NCI-H2029 (cell line): Measurements from ENCODE around the gene WDR1.

ENCODE experiments used
- DNase-seq: peaks from one replicate; lab custom pipeline; 2025; lab: John Stamatoyannopoulos, UW

The WDR1 gene

DNA sequence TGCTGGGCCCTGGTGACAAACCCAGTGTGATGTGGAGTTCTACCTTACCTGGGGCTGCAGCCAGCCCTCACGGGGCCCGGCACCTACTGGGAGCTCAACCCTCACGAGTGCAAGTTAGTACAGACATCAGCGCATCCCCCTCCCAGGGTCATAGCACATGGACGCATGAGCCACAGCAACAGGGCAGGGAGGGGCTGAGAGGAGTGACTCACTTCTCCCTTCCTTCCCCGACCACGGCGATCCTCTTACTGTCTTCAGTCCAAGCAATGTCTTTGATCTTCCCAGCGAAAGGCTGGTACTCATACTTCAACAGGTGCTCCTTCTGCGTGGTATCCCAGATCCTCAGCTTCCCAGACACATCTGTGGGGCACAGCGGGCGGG is 17.8 kb downstream of the WDR1 start:
- DNase-seq: no peak

DNA sequence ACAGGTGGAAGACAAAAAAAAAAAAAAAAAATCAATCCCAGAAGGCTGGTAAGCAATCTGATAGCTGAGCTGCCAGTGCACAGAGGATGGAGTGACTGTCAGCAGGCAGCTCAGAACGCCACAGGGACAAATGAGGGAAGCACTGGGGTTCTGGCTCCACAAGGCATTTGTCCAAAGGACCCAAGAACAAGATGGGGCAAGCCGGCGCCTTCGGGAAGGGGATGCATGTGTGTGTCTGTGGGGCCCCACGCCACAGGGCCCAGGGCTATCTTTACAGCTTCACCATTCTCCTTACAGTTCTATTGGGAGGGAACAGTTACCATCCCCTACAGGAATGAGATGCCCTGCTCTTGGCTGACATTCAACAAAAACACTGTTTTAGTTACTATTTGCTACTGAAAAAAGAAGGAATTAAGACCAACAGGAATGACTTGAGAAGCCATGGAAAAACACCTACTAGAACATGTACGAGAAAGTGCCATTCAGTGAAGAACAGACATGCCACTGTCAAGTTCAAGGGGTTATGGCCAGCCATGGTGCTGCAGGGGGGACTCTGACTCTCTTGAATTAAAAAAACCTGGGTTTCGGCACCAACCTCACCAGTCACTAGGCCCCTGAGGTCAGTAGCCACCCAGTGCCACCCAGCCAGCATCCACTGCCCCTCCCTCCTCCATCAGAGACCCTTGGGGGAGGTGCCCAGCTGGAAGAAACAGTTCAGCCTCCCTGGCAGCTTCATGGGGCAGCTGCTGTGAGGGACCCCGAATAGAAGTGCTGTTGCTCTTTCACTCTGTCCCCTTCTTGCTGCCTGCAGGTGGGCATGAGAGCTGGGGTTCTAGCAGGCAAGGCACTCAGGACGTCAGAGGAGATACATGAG is 18.5 kb downstream of the WDR1 start:
- no peak for DNase-seq

GRCh38 chr4:10096978-10097335 is 19.6 kb downstream of the WDR1 start:
- DNase-seq: no peak

GRCh38 chr4:10096201-10096977 is 20.2 kb downstream of the WDR1 start:
- DNase-seq: no peak

DNA sequence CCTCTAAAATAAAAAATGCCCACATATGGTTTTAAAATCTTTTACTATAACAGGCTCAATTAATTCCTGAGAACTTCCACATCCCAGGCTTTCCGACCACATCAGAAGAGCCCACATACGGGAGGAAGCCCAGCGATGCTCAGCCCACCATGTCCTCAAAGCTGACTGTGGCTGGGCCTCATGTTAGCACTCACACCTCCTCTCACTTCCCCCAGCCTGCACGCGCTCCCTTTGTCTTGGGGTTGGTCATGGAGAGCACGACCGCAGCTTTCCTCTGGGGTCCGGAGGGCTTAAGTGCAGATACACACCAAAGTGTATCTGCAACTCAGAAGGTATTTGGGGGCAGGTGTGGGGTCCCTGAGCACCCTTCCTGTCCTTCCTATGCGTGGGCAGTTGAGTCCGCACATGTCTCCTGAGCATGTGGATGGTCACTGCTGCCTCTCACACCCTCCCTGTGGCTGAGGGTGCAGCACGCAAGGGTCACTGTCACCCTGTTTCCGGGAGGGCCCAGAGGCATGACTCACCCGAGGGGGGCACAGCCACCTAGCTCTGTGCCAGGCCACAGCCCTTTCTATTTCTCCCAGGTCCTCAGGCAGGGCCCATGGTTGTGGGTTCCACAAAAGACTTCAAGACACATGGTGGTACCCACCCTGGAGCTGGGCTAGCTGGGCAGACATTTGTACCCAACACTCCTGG is 21.2 kb downstream of the WDR1 start:
- DNase-seq: no peak

DNA sequence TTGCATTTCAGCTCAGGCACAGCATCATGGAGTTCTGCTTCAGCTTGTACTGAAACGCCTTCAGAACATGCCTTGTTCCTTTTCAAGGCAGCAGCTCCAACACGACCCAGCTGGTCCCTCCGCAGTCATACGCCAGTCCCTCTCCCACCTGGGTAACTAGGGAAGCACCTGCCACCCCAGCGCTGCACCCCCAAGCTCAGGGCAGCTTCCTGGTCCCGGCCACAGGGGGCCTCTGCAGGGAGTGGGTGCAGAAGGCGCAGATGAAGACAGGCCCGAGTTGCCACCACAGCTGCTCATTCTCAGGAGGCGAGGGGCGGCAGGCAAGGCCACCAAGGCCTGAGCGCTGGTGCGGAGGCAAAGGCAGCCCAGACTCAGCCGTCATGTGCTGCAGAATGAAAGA is 21.8 kb downstream of the WDR1 start:
- DNase-seq: no peak

GRCh38 chr4:10093801-10094552 is 22.6 kb downstream of the WDR1 start:
- DNase-seq: no peak

- no peak for DNase-seq
Observed at GRCh38 chr4:10093271-10093621, 23.4 kb downstream of the WDR1 start.

DNA sequence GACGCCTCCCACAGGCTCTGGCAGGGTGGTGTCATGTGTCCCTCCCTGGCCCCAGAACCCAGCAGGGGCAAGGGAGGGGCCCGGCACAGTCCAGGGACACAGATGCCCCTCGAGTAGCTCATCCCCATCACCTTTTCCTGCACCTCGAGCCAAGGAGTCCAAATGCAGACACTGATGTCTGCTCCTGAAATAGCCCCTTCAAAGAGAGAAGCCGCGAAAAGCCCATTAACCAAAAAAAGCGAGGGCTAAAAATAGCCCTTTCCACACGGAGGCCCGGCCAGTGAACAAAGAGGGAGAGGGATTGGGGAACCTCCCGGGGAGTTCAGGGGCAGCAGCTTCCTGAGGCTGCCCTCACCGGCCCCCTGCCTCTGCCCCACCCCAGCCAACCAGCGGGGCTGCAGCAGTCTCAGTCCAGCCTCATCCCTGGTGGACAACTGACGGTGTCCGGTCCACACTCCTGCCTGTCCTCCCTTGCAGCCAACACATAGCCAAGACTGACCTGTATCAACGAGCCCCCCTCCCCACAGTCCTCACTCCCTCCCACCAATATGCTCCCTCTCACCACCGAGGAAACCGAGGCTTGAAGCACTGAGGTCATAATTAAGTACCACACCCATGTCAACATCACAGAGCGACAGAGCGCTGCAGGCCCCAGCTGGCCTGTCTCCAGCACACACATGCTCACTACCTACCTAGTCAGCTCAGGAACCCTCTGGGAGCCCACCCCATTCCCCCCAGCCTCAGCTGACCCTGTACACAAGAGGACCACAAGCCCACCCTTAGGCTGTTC is 23.9 kb downstream of the WDR1 start:
- DNase-seq: no peak

GRCh38 chr4:10091531-10092181 is 24.9 kb downstream of the WDR1 start:
- DNase-seq: no peak

- DNase-seq: no peak
Observed at GRCh38 chr4:10090467-10091250, 25.9 kb downstream of the WDR1 start.

DNA sequence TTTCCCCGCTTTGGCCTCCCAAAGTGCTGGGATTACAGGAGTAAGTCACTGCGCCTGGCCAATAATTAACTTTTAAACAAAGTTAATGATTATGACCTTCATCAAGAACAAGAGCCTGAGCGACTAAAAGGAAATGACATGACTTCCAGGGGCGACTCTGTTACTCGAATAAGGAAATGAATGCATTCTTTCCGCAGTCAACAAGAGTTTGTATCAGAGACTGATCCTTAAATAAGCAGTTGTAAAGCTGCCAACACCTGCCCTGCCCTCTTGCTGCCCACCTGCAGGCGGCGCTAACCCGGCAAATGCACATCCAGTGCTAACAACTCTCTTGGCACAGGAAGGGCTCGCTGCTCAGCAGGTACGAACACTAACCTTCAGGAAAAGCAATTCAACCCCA is 27.3 kb downstream of the WDR1 start:
- DNase-seq: no peak

DNA sequence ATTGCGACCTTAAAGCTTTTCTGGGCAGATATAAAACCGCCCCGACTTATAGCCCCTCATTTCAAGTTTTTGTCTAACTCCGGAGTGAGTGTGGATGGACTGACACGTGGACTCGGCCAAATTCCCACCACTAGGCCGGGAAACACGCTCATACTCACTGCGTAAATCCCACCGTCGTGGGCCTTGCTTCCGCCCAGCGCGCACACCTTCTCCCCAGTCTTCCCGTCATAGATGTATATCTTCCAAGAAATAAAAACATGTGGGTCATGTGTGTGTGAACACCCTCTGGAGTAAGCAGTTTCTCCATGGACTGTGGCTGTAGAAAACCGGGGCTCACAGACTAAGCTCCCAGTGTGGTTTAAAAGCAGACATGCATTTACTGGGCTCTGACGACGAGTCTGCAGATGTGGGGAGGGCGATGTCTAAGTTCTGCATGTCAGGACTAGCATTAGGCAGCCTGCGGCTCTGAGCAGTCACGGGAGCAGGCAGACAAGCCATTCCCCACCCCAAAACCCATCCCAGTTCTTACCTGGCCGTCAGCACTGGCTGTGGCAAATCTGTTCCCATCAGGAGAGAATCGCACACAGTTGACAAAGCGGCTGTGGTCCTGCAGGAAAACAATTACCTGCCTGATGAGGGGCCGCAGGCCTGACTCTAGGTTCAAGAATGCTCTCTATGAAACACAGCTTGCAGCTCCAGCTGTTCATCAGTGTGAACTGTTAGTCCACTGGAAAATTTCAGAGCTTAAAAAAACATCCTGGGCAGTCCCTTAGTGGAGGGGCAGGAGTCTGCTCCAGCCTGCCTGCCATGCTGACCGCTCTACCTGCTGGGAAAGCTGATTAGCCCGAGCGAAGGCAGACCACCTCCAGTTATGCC is 28.2 kb downstream of the WDR1 start:
- DNase-seq: no peak

DNA sequence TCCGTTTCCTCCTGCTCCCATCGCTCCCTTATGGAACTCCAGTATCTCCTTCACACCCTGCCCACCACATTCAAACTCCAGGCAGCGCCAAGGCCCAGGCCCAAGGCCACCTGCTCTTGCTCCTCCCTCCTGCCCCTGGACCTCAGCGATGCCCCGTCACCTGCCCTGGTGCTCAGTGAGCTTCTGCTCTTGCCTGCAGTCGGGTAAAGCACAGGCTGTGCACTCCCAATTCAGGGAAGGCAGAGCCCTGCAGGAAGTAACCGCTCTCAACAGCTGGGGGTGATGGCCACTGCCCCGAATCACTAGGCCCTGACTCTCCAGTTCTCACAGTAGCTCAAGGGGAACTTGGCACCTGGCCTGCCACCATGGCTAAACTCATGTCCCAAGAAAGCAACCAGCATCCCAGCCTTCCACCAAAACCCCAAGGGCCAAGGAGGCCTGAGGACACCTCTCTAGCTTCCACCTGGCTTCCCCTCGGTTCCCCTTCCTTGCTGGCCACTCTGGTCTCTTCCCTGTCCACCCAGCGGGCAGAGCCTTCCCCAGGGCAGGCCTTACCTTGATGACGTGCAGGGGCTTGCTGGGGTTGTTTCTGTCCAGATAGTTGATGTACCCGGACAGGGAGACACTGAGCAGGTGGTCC is 29.3 kb downstream of the WDR1 start:
- no peak for DNase-seq

GRCh38 chr4:10086506-10087120 is 30.0 kb downstream of the WDR1 start:
- DNase-seq: no peak

GRCh38 chr4:10085828-10086505 is 30.6 kb downstream of the WDR1 start:
- no peak for DNase-seq

GRCh38 chr4:10085386-10085785 is 31.2 kb downstream of the WDR1 start:
- DNase-seq: no peak
